GM19468 (cell line): ENCODE data around the gene DCC.

Source experiments
- ATAC-seq: cut with Tn5 transposase; IDR thresholded peaks from one replicate; pipeline ENCODE4 v1.9.1; 2021; ENCODE audit warnings: mild to moderate bottlenecking, moderate library complexity, moderate number of reproducible peaks; ENCODE audit not compliant: unreplicated experiment; ENCODE audit errors: extremely low read depth

DCC gene

DNA sequence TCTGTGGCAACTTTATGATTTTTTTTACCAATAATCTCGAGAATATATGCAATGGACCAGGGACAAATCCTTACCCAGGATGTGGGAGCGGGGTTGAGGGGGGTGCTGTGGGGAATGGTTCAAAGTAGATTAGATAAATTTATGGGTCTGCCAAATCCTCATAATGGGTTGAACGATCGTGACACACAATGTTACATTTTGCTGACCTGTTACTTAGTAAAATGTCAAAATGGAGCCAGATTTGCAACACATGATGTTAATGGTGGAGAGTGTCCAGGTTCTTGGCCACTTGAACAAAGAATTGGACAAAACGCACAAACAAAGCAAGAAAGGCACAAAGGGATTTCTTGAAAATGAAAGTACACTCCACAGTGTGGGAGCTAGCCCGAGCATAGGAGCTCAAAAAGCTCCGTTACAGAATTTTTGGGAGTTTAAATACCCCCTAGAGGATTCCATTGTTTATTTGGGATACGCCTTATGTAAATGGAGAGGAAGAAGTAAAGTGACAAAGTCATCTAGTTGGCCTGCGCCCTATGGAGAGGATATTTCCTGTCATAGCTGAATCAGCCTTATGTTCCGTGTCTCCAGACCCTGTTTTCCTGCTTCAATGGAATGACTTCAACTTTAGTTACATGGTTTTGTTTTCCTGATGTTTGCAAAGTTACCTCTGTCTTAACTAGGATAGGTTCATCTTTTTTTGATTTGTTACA lies 776.0 kb downstream of the DCC start:
- no peak for ATAC-seq

DNA sequence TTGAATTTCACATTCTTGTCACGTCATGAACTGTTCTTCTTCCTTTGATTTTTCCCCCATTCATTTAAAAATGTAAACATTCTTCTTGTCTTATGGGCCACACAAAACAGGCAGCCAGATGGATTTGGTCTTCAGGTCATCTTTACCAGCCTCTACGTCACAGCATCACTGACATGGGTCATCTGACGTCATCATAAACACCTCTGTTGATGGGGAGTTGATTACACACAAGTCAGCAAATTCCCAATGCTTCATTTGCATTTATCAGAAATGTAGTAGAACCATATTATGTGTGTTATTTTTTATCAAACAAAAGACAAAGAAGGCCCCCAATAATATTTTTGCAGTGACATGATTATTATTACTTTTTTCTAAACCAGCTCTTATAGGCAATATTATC lies 777.9 kb downstream of the DCC start:
- ATAC-seq, result no peak

DNA sequence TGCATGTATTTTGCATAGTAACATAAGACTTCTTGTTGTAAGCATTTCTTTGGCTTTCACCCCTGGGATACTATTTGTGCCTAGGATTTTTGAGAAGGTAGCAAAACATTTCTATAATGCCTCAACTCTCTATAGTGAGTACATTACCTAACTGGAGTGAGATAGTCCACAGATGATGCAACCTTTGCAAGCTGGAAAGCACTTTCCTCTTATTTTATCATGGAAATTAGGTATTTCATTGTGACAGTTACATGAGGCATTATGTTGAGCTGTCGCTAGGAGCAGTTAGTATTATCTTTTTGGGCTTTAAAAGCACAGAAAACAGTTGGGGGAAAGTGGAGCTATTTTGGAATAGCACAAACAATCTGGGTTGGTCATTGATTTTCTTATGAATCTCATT lies 786.2 kb downstream of the DCC start:
- ATAC-seq, result no peak

DNA sequence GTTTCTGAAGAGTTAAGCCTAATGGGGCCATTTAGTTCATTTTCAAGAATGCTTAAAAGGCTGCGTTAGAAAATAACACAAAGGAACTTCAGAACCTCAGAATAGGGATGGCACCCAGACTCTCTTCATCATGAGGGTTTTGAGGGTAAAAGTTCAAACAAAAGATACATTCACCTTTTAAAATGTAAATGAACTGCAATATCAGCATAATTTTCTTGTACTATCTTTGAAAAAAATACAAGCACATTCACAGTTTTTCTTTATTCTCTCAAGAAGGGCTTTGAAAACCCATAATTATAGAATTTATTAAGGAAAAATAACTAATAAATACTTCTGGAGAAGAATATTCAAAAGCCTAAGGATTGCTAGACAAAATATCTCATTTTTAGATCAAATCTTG lies 791.0 kb downstream of the DCC start:
- ATAC-seq, result no peak

DNA sequence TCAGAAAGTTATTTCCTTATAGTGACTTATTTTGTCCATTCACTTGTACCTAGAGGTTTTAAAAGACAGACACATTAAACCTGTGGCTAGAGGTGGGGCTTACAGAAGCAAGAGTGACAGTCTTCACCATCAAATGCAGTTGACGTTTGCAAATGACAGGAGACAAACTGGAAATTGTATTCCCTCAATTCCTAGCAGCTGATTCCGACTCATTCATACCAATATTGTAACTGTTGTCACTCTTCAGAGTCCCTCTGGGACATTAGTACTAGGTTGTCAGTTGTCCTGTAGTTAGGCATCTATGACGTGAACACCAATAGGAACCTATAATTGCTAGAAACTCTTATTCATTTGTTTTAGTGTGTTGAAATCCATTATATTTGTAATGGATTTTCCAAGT lies 794.7 kb downstream of the DCC start:
- no peak for ATAC-seq

DNA sequence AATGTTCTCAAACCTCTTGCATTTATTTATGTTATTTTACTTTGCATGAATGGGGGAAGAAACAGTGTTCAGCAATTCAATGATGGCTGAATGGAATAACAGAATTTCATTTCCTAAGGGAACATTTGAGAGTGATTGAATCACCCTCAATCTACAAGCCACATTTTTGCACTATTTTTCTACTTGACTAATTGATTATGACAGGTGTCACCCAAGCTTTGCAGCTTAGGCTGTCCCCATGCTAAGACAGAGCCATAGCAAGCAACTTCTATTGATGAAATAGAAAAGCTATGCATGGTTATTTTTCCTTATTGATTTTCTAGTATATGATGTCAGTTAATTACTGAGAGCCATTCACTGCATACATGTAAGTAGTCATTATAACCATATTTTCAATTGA lies 795.7 kb downstream of the DCC start:
- no peak for ATAC-seq

DNA sequence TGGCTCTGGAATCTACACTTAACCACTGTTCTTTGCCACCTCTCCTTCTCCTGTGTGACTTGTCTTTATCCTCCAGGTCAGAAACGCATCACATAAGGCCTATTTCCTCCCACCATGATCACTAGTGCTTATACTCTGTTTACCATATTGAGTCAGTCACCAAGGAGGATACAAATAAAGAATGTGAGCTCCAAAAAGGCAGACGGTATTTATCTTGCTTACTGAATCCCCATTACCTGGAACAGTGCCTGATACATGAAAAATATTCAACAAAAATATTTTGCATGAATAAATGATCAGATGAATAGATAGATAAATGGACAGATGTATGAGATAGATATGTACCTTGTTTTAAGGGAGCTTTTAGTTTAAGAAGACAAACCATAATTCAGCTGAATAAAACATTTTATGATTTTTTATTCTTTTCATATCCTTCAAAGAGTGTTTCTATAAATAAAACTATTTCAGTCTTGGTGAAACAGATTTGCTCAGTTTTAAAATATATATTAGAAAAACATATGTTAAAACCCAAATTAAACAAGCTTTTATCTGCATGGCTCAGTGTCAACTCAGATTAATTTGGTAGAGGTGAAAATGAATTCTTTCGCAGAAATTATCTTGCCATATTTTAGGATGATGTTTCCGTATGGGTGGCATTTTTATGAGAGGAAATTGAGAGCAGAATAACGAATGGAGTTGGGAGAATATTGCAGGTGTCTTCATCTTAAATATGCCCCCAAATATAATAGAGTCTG lies 799.9 kb downstream of the DCC start:
- no peak for ATAC-seq

DNA sequence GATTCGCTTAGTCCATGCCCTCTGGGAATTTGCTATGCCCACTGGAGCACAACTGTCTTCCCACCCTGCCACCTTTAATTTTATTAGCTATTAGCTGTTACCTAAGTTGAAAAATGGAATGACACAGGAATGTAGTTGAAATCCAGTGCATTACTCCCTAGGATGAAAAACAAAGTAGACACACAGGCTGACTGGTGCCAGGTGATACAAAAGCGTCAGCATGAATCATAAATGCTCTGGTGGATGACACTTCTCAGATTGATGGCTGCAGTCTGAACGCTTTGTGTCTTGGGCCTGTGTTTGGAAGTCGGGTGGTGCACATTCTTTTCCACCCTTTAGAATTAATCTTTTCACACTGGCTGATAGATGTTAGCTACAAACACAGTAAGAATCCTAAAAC lies 802.0 kb downstream of the DCC start:
- ATAC-seq, result no peak

DNA sequence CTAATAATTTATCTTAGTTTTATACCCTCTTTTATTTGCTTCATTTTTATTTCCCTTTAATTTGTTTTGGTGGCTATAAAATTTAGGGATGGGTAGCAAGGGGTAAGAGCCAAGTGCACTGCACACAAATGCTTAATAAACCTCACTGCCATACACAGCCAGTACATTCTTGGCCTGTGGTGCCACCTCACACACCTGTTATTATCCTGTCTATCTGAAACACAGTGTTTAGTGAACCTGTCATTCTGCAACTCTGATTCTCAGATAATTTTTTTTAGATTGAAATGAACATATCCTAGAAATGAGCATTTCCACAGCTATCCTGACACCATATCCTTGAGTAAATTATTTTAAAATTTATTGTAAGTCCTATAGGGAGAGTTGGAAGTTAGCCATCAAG lies 807.5 kb downstream of the DCC start:
- no peak for ATAC-seq

DNA sequence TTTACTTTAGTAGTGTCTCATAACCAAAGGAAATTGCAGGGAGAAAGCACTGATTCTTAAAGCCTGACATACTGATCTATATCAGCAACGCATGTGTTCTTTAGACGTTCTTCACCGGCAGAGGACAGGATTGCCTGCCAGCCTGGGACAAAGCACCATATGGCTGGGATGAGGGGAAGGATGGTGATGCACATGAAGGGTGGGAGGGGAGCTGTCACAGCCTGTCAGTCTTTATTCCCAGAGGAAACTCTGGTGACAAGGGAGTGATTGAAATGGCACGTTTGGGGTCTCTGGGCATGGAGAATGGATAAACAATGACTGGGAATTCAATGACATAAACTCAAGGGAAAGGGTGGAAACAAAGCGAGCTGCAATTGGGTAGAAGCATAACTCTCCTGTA lies 808.1 kb downstream of the DCC start:
- ATAC-seq, result no peak

DNA sequence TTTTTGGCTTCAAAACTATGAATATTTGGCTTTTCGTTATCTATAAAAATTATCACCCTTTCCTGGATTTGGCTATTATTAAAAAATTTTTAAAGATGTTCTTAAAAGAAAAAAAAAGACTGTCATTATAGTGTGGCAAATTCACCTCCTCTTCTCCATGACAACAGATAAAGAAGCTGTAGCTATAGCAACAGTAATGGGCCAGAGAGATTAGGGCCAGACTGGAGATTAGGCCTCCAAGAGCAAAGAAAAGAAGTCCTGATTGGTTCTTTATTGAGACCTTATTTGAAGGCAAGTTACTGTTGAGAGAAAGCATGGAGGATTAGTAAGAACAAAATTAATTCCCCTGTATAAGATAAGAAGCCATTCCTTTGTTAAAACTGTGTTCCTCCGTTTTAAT lies 812.5 kb downstream of the DCC start:
- no peak for ATAC-seq

DNA sequence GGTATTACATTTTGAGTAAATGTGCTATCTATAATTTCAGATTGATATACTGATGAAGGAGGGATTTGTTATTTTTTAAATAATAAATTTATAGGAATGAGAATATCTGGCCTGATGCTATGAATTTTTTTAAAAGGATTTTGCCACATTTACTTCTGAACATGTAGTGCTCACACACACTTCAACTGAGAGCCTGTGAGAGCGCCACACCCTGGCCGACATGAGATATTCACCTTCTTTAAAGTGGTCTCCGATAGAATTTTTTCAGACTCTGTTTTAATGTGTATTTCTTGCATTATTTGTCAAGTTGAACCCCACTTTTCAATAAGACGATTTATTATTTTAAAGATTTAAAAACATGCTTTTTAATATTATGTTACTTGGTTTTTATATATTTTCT lies 813.3 kb downstream of the DCC start:
- ATAC-seq, result no peak

DNA sequence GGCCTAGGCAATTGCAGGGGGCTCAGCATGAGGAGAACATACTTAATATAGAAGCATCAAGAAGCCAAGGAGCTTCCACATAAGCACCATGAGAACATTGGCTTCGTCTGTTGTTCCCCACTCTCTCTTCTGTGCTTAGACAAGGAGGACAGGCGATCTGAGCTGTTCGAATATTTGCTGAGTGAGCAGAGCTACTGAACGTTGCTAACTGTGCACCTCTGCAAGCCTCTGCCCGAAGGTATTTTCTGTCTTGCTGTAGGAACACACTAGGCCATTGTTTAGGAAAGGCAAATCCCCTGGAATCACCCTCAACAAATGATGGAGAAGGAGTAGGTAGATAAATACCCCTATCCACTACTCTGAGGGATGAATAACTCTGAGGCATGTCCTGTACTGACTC lies 813.8 kb downstream of the DCC start:
- no peak for ATAC-seq

DNA sequence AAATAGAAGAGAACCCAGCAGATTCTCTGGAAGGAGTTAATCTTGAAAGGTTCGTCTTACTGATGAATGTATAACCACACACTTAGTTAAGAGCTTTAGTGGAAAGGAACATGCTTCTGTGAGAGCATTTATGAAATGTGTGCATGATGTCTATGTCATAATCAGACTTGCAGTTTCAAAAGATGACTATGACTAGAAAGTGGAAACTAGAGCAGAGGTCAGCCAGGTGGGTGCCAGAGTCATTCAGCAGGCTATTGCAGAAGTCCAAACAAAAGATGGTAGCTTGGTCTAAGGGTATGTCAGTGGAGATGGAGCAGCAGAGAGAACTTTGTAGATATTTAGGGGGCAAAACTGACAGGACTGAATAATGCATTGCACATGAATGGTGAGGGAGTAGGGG lies 825.8 kb downstream of the DCC start:
- ATAC-seq, result no peak

DNA sequence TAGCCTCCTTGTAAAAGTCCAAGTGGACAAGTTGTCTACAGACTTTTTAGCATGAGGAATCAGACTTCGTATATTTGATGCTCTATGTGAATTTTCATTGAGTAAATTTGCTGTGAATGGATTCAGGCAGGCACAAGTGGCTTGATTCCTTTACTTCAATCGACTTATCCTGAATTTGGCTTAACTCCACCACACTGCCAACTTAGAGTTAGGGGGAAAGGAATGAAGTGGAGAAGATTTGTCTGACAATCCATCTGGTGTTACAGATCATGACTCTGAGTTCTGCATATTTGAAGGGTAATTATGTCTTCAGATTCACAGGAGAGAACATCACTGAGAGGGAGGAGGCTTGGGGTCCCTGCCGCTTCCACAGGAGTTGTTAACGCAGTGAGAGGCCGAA lies 829.3 kb downstream of the DCC start:
- no peak for ATAC-seq

DNA sequence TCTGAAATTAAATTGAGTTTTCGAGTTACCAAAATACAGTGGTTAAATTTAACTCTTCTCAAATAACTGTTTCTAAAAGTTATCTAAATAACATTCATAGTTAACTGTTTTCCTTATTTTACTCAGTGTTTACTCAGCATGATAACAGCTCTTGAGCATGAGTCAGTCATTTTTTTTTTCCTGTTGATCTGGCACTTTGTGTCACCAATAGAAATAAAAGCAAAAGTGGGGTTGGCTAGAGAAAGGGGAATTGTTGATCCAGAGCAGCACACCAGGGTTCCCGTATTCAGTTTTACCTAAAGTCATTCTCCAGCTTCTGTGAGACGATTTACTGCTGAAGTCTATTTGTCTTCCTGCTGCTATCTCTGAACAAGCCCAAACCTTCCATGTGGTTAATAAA lies 851.6 kb downstream of the DCC start:
- no peak for ATAC-seq

DNA sequence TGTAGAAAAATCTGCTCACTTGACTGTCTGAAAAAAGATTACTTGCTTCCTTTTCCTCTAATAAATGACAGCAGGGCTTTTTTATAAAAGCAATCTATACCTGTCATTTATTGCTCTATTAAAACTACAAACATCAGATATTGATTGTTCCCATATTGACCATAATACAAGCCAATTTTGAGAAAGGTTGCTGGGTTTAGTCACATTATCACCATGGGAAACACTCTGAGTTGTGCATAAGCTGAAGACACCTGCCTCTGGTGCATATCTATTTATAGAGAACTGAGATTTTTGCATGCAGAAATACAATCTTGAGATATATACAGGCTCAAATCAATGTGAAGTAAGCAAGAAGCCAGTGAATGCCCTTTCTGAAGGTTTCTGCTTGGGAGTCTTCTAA lies 853.9 kb downstream of the DCC start:
- ATAC-seq, result no peak

DNA sequence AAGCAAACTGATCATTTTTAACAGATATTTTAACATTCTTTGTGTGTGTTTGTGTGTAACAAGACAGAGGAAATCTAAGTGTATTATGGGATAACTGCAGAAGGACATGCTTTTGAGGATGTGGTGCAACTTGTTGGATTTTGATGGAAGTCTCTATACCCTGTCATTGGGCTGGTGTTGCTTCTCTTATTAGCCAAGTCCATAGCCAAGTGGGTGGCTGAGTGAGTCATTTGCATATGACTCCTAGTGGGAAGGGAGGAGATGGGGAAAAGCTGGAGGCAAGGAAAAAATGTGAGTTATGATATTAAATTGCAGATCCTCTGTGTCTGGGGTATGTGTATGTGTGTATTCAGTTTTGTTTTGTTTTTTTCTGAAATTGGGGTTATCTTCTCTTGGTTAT lies 879.9 kb downstream of the DCC start:
- no peak for ATAC-seq

DNA sequence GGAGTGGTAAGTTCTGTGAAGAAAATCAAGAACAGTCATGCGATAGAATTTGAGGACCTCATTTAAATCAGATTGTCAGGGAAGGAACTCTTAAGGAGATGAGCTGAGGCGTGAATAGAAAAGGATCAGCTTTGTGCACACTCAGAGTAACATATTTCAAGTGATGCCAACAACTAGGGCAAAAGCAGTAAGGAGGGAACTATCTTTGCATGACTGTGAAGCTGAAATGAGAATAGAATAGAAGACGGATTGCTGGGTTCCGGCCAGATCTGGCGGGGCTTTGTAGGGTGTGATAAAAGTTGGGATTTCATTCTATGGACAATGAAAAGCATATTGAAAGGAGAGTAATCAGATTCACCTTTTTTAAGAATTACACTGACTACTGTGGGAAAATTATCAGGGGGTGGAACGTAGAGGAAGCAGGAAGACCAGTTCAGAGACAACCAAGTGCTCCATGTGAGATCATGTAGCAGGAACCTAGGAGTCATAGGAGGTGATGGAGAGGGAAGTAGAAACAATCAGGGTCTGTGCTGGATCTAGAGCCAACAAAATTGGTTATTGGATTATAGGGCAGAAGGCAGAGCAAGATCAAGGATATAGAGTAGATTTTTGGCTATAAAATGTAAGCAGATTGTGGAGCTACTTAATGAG lies 884.3 kb downstream of the DCC start:
- ATAC-seq, result no peak

DNA sequence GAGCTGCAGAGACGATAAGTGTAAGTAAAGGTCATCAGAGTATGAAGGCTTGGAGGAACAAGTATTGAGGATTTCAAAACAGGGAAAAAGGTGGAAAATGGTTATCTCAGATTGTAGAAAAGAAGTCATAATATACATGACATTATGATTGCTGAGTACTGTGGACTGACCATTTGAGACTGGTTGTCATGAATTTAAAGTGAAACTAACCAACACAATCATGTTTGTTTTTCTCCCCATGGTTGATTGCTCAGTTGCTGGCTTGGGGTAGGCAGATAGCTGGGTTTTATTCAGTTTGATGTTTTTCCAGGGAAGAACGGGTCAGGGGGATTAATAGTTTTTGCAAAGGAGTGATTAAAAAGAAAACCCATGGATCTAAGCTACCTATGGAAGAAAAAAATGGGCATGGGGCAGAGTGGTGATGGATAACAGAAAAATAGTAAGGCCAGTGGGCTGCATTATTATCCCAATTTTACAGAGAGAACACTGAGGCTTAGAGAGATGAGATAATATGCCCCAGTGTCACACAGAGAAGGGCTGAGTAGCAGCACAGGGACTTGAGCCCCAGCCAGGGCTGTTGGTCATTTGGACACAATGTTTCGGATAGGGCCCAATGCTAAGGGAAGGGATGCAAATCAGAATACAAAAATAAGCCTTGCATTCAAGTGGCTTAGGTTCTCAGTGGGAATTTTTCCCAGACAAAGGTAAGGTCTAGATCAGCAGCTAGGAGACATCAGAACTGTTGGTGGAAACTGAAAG lies 885.7 kb downstream of the DCC start:
- ATAC-seq, result no peak

DNA sequence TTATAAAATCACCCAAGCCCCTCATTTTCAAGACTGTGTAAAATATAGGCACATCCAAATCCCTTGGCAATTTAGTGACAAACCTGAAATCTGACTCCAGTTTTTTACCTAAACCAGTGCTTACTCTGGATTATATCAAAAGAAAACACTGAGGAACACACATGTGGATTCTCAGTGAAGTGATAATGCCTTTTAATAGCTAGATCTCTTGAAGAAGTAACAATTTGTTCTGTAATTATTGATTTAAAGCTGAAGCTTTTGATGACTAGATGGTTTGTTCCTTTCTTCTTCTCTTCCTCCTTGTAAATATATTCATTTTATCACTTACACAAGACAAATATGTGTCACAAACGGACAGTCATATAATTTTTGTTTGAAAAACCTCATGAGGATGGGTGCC lies 894.6 kb downstream of the DCC start:
- no peak for ATAC-seq
